ENCODE results near the gene KIRREL3. TPM values are rescaled to one million over a fixed set of nuclear protein-coding genes. Genes with fewer than 3 reads are reported as not detected.
A peak's percentile ranks its signal among the peaks of the same experiment; 100 is the strongest.

The KIRREL3 gene
- polyA plus RNA-seq (2013, experiment 1 of 2): 1.2 TPM
- polyA plus RNA-seq (2013, experiment 2 of 2): 1.4 TPM

GRCh38 chr11:127000291-127000968 lies at the start of gene KIRREL3:
Gene KIRREL3, minus strand, starts transcription at chr11:127000770.
- peaks cover 3 to 85% (median 30%) of the 10 kb centered on the region in 3 experiments for H3K27me3 ChIP-seq (ENCODE audit: control insufficient read depth in 3 of 3, insufficient read depth in 3 of 3, low read depth in 1 of 3, low read length in 3 of 3)
- DNase-seq (ENCODE audit: low spot score): no peak

GRCh38 chr11:127050186-127050585 lies 49.6 kb upstream of the KIRREL3 start:
- Histone ChIP-seq H3K4me2 (ENCODE audit: insufficient read depth, low read length, poor library complexity, severe bottlenecking) (no peak overlapping the region), H2AK5ac (ENCODE audit: low read depth, low read length) (no peak overlapping the region), H3K27me3 (ENCODE audit: control insufficient read depth in 3 of 3, insufficient read depth in 3 of 3, low read depth in 1 of 3, low read length in 3 of 3) (no peaks in the 10 kb centered on the region), H4K8ac (ENCODE audit: low read depth, low read length) (no peak overlapping the region), H2BK15ac (ENCODE audit: low read length) (no peak overlapping the region), H4K91ac (ENCODE audit: low read depth, low read length, poor library complexity) (no peak overlapping the region), H3K4me1 (ENCODE audit: control insufficient read depth in 2 of 2, insufficient read depth in 1 of 2, low read depth in 1 of 2, low read length in 2 of 2) (peaks cover 0 to 5% of the 10 kb centered on the region in 2 donors), H2BK120ac (ENCODE audit: low read depth, low read length) (no peak overlapping the region), H2BK12ac (ENCODE audit: low read length) (no peak overlapping the region), H2AFZ (ENCODE audit: low read length) (no peak overlapping the region), H3K36me3 (replicated peaks in 1 of 2; ENCODE audit: control insufficient read depth in 2 of 2, insufficient read depth in 2 of 2, low read length in 2 of 2) (no peaks in the 10 kb centered on the region), H3K9me3 (replicated peaks in 1 of 2; ENCODE audit: control insufficient read depth in 2 of 2, insufficient read depth in 1 of 2, low read depth in 1 of 2, low read length in 2 of 2) (no peaks in the 10 kb centered on the region), H3K4me3 (ENCODE audit: low read length in 2 of 2) (no peak overlapping the region), H3K4ac (ENCODE audit: low read length) (no peak overlapping the region), H3K9ac (ENCODE audit: low read depth, low read length, poor library complexity) (no peak overlapping the region), H3K27ac (replicated peaks; ENCODE audit: low read length) (no peak overlapping the region), H3K23ac (ENCODE audit: low read depth, low read length, poor library complexity) (no peak overlapping the region), H2BK5ac (ENCODE audit: low read length) (no peak overlapping the region), H3K79me1 (ENCODE audit: low read depth, low read length) (no peaks in the 10 kb centered on the region), H3K14ac (ENCODE audit: low read length) (no peak overlapping the region), H3K18ac (ENCODE audit: low read length) (no peak overlapping the region)
- no peak for DNase-seq (ENCODE audit: low spot score)
- no CpG with 5 or more reads among the region's 1 CpG for WGBS, 2 donors (ENCODE audit: extremely low coverage in 2 of 2, insufficient read length in 2 of 2, insufficient replicate concordance in 1 of 2)

More at GRCh38 chr11:127000291-127000968, at the start of gene KIRREL3:
- no peak within 1 kb of the TSS for H2BK120ac ChIP-seq (ENCODE audit: low read depth, low read length)
- peak within 1 kb of the TSS; percentile 8 for H2AK5ac ChIP-seq (ENCODE audit: low read depth, low read length)
- no peaks in the 10 kb centered on the region for H3K9me3 ChIP-seq (replicated peaks in 1 of 2; ENCODE audit: control insufficient read depth in 2 of 2, insufficient read depth in 1 of 2, low read depth in 1 of 2, low read length in 2 of 2)
- peak within 1 kb of the TSS; percentile 71 for H3K18ac ChIP-seq (ENCODE audit: low read length)
- peak within 1 kb of the TSS; percentile 82 for H2AFZ ChIP-seq (ENCODE audit: low read length)
- H3K4me3 ChIP-seq (ENCODE audit: low read length in 2 of 2): peak within 1 kb of the TSS; percentile 12 to 75
- peak within 1 kb of the TSS; percentile 84 for H3K9ac ChIP-seq (ENCODE audit: low read depth, low read length, poor library complexity)
- peaks cover 3 to 15% of the 10 kb centered on the region in 2 donors for H3K4me1 ChIP-seq (ENCODE audit: control insufficient read depth in 2 of 2, insufficient read depth in 1 of 2, low read depth in 1 of 2, low read length in 2 of 2)
- peak within 1 kb of the TSS; percentile 40 for H2BK5ac ChIP-seq (ENCODE audit: low read length)
- H3K36me3 ChIP-seq (replicated peaks in 1 of 2; ENCODE audit: control insufficient read depth in 2 of 2, insufficient read depth in 2 of 2, low read length in 2 of 2): no peaks in the 10 kb centered on the region
- H4K8ac ChIP-seq (ENCODE audit: low read depth, low read length): no peak within 1 kb of the TSS
- peak within 1 kb of the TSS; percentile 25 for H3K14ac ChIP-seq (ENCODE audit: low read length)
- WGBS, 2 donors (ENCODE audit: extremely low coverage in 2 of 2, insufficient read length in 2 of 2, insufficient replicate concordance in 1 of 2): no CpG with 5 or more reads among the region's 42 CpGs
- H3K79me1 ChIP-seq (ENCODE audit: low read depth, low read length): no peaks in the 10 kb centered on the region
- peak within 1 kb of the TSS; percentile 92 for H3K4me2 ChIP-seq (ENCODE audit: insufficient read depth, low read length, poor library complexity, severe bottlenecking)
- H2BK12ac ChIP-seq (ENCODE audit: low read length): no peak within 1 kb of the TSS
- no peak within 1 kb of the TSS for H3K4ac ChIP-seq (ENCODE audit: low read length)
- H2BK15ac ChIP-seq (ENCODE audit: low read length): no peak within 1 kb of the TSS
- H3K23ac ChIP-seq (ENCODE audit: low read depth, low read length, poor library complexity): peak within 1 kb of the TSS; percentile 12
- no peak within 1 kb of the TSS for H4K91ac ChIP-seq (ENCODE audit: low read depth, low read length, poor library complexity)
- no peak within 1 kb of the TSS for H3K27ac ChIP-seq (replicated peaks; ENCODE audit: low read length)

- no CpG with 5 or more reads among the region's 2 CpGs for WGBS, 2 donors (ENCODE audit: extremely low coverage in 2 of 2, insufficient read length in 2 of 2, insufficient replicate concordance in 1 of 2)
- Histone ChIP-seq H3K14ac (ENCODE audit: low read length) (no peak overlapping the region), H3K4me3 (ENCODE audit: low read length in 2 of 2) (no peak overlapping the region), H4K8ac (ENCODE audit: low read depth, low read length) (no peak overlapping the region), H2AK5ac (ENCODE audit: low read depth, low read length) (peak overlapping the region; percentile 30), H2BK15ac (ENCODE audit: low read length) (no peak overlapping the region), H3K4ac (ENCODE audit: low read length) (no peak overlapping the region), H3K27me3 (ENCODE audit: control insufficient read depth in 3 of 3, insufficient read depth in 3 of 3, low read depth in 1 of 3, low read length in 3 of 3) (no peaks in the 10 kb centered on the region), H3K18ac (ENCODE audit: low read length) (peak overlapping the region; percentile 86), H3K36me3 (replicated peaks in 1 of 2; ENCODE audit: control insufficient read depth in 2 of 2, insufficient read depth in 2 of 2, low read length in 2 of 2) (no peaks in the 10 kb centered on the region), H3K4me2 (ENCODE audit: insufficient read depth, low read length, poor library complexity, severe bottlenecking) (no peak overlapping the region), H3K79me1 (ENCODE audit: low read depth, low read length) (no peaks in the 10 kb centered on the region), H2BK120ac (ENCODE audit: low read depth, low read length) (no peak overlapping the region), H3K4me1 (ENCODE audit: control insufficient read depth in 2 of 2, insufficient read depth in 1 of 2, low read depth in 1 of 2, low read length in 2 of 2) (peaks cover 0 to 5% of the 10 kb centered on the region in 2 donors), H3K9me3 (replicated peaks in 1 of 2; ENCODE audit: control insufficient read depth in 2 of 2, insufficient read depth in 1 of 2, low read depth in 1 of 2, low read length in 2 of 2) (no peaks in the 10 kb centered on the region), H4K91ac (ENCODE audit: low read depth, low read length, poor library complexity) (no peak overlapping the region), H3K23ac (ENCODE audit: low read depth, low read length, poor library complexity) (no peak overlapping the region), H3K9ac (ENCODE audit: low read depth, low read length, poor library complexity) (no peak overlapping the region), H3K27ac (replicated peaks; ENCODE audit: low read length) (no peak overlapping the region), H2BK12ac (ENCODE audit: low read length) (peak overlapping the region; percentile 76), H2BK5ac (ENCODE audit: low read length) (no peak overlapping the region), H2AFZ (ENCODE audit: low read length) (no peak overlapping the region)
- no peak for DNase-seq (ENCODE audit: low spot score)
Observed at GRCh38 chr11:127049486-127049885, 48.9 kb upstream of the KIRREL3 start.

- no peaks in the 10 kb centered on the region for H3K4me1 ChIP-seq (ENCODE audit: control insufficient read depth in 2 of 2, insufficient read depth in 1 of 2, low read depth in 1 of 2, low read length in 2 of 2)
- no peak overlapping the region for H3K27ac ChIP-seq (replicated peaks; ENCODE audit: low read length)
- WGBS, 2 donors (ENCODE audit: extremely low coverage in 2 of 2, insufficient read length in 2 of 2, insufficient replicate concordance in 1 of 2): no CpG with 5 or more reads among the region's 1 CpG
- H3K36me3 ChIP-seq (replicated peaks in 1 of 2; ENCODE audit: control insufficient read depth in 2 of 2, insufficient read depth in 2 of 2, low read length in 2 of 2): no peaks in the 10 kb centered on the region
- no peaks in the 10 kb centered on the region for H3K9me3 ChIP-seq (replicated peaks in 1 of 2; ENCODE audit: control insufficient read depth in 2 of 2, insufficient read depth in 1 of 2, low read depth in 1 of 2, low read length in 2 of 2)
- H3K14ac ChIP-seq (ENCODE audit: low read length): no peak overlapping the region
- H3K18ac ChIP-seq (ENCODE audit: low read length): no peak overlapping the region
- no peak overlapping the region for H3K4me3 ChIP-seq (ENCODE audit: low read length in 2 of 2)
- no peaks in the 10 kb centered on the region for H3K27me3 ChIP-seq (ENCODE audit: control insufficient read depth in 3 of 3, insufficient read depth in 3 of 3, low read depth in 1 of 3, low read length in 3 of 3)
- no peak overlapping the region for H2AK5ac ChIP-seq (ENCODE audit: low read depth, low read length)
- no peaks in the 10 kb centered on the region for H3K79me1 ChIP-seq (ENCODE audit: low read depth, low read length)
- DNase-seq (ENCODE audit: low spot score): no peak
- H3K4me2 ChIP-seq (ENCODE audit: insufficient read depth, low read length, poor library complexity, severe bottlenecking): no peak overlapping the region
- no peak overlapping the region for H2BK120ac ChIP-seq (ENCODE audit: low read depth, low read length)
- no peak overlapping the region for H2AFZ ChIP-seq (ENCODE audit: low read length)
- no peak overlapping the region for H2BK15ac ChIP-seq (ENCODE audit: low read length)
- H2BK12ac ChIP-seq (ENCODE audit: low read length): no peak overlapping the region
- no peak overlapping the region for H3K4ac ChIP-seq (ENCODE audit: low read length)
- H3K9ac ChIP-seq (ENCODE audit: low read depth, low read length, poor library complexity): no peak overlapping the region
- H4K8ac ChIP-seq (ENCODE audit: low read depth, low read length): no peak overlapping the region
- H4K91ac ChIP-seq (ENCODE audit: low read depth, low read length, poor library complexity): no peak overlapping the region
- no peak overlapping the region for H2BK5ac ChIP-seq (ENCODE audit: low read length)
- no peak overlapping the region for H3K23ac ChIP-seq (ENCODE audit: low read depth, low read length, poor library complexity)
Observed at GRCh38 chr11:127044535-127044934, 44.0 kb upstream of the KIRREL3 start.

Data from neuronal stem cell (in vitro differentiated cells).